ENCODE measurements around the gene EHD2.
"Not testable (repeated sequence)": the region's sequence is repeated elsewhere in the genome, so short reads cannot be mapped to it uniquely, and the experiment has no call there.

The EHD2 gene

DNA sequence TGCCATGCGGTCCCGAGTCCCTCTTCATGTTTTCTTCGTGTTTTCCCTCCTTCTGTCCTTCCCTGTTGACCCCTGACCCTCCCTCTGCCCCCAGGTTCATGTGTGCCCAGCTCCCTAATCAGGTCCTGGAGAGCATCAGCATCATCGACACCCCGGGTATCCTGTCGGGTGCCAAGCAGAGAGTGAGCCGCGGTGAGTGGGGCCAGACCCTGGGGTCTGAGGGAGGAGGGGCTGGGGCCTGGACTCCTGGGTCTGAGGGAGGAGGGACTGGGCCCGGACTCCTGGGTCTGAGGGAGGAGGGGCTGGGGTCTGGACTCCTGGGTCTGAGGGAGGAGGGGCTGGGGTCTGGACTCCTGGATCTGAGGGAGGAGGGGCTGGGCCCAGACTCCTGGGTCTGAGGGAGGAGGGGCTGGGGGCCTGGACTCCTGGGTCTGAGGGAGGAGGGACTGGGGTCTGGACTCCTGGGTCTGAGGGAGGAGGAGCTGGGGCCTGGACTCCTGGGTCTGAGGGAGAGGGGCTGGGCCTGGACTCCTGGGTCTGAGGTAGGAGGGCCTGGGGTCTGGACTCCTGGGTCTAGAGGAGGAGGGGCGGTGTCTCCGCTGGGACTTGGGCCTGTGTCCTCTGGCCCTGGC lies 5.3 kb downstream of the EHD2 start:
- not testable (repeated sequence) for DNase-seq

DNA sequence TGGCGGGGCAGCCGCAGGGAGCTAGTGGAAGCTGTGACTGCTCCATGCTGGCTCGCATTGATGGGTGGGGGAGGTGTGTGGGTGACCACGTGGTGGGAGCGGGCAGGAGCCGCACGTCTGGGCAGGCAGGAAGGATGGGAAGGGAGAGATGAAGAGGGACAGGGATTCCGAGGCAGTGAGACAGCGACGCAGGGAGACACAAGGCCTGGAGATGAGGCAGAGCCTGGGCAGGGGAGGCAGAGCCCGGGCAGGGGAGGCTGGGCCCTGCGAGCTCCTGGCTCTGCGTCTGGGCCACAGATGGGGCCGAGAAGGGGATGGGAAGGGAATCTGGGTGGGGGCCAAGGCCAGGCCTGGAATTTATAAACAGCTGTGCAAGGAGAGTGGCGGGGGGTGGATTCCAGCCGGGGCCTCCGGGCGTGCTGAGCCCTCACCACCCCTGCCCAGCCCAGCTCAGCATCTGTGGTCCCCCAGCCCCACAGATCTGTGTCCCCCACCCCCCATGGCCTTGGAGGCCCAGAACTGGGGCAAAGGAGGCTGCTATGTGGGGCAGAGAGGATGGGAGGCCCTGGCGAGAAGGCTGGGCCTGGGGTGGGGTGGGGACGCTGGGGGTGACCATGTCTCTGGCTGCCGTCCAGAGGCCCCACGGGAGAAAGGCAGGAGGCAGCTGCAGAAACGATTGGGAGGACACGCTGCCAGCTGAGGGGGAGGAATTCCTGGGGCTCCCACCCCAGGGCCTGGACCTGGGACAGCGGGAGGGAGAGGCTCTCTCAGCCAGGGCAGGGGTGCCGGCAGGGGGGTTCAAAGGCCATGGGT lies 6.0 kb downstream of the EHD2 start:
- DNase-seq: no peak

GRCh38 chr19:47720669-47721422 lies 7.6 kb downstream of the EHD2 start:
- DNase-seq: no peak

- peak; percentile 46 for DNase-seq
These were observed 10.3 kb downstream of the EHD2 start for GRCh38 chr19:47723581-47723940.

DNA sequence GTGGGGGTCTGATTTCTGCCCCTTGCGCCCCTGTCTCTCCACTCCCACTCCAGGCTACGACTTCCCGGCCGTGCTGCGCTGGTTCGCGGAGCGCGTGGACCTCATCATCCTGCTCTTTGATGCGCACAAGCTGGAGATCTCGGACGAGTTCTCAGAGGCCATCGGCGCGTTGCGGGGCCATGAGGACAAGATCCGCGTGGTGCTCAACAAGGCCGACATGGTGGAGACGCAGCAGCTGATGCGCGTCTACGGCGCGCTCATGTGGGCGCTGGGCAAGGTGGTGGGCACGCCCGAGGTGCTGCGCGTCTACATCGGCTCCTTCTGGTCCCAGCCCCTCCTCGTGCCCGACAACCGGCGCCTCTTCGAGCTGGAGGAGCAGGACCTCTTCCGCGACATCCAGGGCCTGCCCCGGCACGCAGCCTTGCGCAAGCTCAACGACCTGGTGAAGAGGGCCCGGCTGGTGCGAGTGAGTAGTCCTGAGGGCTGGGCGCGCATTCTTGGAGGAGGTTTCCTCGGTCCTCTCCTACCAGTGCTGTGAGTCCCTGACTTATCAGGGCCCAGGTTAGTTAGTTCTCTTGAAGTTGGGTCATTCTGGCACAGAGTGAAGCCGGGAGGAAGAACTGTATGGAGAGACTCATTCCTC lies 12.7 kb downstream of the EHD2 start:
- DNase-seq: no peak

- no peak for DNase-seq
These were observed 13.2 kb downstream of the EHD2 start for GRCh38 chr19:47726467-47726866.

DNA sequence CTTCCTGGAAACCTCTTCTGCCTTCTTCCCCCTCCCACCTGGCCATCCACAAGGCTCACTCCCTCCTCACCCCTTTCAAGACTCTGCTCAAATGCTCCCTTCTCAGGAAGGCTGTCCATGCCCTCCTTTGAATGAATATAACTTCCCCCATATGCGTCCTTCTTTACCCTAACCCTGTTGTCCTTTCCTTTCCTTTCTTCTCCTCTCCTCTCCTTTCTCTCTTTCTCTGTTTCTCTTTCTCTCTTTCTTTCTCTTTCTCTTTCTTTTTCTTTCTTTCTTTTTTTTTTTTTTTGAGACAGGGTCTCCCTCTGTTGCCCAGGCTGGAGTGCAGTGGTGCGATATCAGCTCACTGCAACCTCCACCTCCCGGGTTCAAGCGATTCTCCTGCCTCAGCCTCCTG lies 15.1 kb downstream of the EHD2 start:
- not testable (repeated sequence) for DNase-seq

DNA sequence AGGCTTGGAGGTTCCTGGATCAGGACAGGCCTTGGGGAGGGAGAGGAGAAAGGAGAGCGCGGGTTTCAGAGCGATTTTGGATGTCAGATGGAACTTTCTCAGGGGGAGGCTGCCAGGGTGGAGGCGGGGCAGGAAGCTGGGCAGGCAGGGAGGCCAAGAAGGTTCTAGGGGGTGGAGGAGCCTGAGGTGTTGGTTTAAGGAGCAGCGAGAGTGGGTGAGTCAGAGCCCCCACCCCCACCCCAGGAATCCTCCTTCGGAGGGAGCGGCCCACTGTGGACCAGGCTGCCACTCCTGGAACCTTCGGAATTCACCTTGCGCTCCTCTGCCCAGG lies 16.2 kb downstream of the EHD2 start:
- DNase-seq: peak; percentile 63

DNA sequence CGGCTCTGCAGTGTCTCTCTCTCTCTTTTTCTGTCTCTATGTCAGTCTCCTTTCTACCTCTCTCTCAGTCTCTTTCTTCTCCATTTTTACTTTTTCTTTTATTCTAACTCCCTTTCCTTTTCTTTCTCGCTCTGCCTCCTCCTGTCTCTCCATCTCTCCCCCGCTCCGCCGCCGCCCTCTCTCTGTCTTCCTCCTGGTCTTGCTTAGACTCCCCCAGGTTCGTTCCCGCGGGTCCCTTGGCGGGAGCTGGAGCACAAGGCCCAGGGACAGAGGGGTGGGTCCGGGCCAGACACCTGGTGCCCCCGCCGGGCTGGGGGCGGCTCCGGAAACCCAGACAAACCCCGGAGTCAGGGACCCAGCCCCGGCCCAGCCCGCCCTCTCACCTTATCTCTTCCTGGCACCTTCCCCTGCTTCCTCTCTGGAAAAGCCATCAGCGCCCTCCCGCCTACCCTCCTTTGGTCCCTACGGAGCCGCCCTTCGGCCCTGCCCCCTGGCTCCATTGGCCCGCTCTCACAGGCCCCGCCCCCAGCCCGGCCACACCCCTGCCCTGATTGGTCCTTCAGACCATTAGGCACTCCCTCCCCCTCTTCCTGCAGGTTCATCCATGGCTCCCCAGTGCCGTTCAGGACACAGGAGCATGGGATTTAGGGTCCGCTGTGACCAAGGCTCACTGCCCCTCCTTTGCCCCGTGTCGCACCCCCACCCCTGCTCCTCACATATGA lies 16.7 kb downstream of the EHD2 start:
- DNase-seq: peak; percentile 92

DNA sequence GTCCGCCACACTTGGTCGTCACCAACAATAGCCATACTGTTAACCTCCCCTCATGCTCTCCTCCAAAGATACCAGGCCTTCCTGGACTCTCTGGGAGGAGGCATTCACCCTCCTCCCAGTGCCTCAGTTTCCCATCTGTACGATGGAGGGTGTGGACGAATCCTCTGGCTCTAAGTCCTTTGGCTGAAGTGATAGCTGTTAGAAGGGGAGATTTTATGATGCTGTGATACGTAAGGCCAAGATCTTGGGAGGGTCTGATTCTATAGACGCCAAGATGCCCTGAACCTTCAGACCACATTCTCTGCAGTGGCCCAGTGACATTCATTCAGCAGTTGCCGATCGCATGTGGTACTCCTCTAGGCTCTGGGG lies 17.3 kb downstream of the EHD2 start:
- DNase-seq: no peak

DNA sequence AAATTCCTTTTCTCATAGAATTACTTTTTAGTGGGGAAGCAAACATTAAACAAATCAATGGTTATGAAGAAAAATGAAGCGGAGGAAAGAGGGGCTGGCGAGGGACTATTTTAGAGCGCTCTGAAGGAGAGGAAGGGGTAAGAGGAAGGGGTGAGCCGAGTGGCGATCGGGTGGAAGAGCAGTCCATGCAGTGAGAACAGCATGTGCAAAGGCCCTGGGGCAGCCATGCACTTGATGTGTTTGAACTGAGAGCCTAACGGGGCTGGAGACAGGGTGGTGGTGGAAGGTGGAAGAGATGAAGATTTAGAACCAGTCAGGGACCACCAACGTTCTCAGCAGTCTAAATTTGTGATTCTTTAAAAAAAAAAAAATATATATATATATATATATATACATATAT lies 17.7 kb downstream of the EHD2 start:
- no peak for DNase-seq

GRCh38 chr19:47735131-47735530 lies 21.9 kb downstream of the EHD2 start:
- no peak for DNase-seq

GRCh38 chr19:47740866-47741519 lies 27.8 kb downstream of the EHD2 start:
- DNase-seq: no peak

GRCh38 chr19:47741544-47742140 lies 28.4 kb downstream of the EHD2 start:
- DNase-seq: no peak

- DNase-seq: no peak
These were observed 29.4 kb downstream of the EHD2 start for GRCh38 chr19:47742634-47743033.

- DNase-seq: peak; percentile 92
These were observed 32.0 kb downstream of the EHD2 start, which contains the start of gene NOP53 for GRCh38 chr19:47745010-47745901. Gene NOP53 (plus strand): TSS chr19:47745546. CDS start chr19:47745560, 14 bp downstream.

GRCh38 chr19:47746129-47746528 lies 32.9 kb downstream of the EHD2 start:
- not testable (repeated sequence) for DNase-seq

DNA sequence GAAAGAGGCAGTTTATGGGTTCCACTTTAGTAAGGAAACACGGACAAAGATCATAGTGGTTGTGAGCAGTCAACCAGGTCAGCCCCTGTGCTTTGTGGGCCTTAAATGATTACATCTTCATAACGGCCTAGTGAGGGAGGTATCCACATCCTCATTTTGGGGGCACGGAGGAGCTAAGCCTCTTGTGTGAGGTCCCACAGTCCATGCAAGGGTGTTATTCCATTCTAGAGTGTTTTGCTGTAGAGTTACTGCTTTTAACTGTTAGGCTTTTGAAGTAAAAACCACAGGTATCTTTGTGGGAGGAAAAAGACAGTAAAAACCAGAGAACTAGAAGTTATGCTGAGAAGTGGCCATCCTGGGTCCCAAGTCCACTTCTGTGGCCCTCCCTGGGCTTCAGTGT lies 36.1 kb downstream of the EHD2 start:
- no peak for DNase-seq

GRCh38 chr19:47750752-47751151 lies 37.5 kb downstream of the EHD2 start:
- no peak for DNase-seq

GRCh38 chr19:47752440-47753211 lies 39.4 kb downstream of the EHD2 start:
- no peak for DNase-seq

All from GDM1 (cell line).